Progenitor cell of endocrine pancreas (in vitro differentiated cells): ENCODE data around the gene ATL1. TPM values are rescaled to one million over a fixed set of nuclear protein-coding genes. Genes with fewer than 3 reads are reported as not detected.
A peak's percentile ranks its signal among the peaks of the same experiment; 100 is the strongest.

Source experiments
- DNase-seq: peaks from one replicate; pipeline ENCODE4 v3.0.0; 2021; ENCODE audit warnings: low spot score; ENCODE audit not compliant: unreplicated experiment
- H3K27ac Mint-ChIP-seq: 2 replicates; pipeline ENCODE4 v1.8.0; 2021; ENCODE audit warnings: mild to moderate bottlenecking, moderate library complexity, mixed read lengths
- H3K27me3 Mint-ChIP-seq: 2 replicates; pipeline ENCODE4 v1.8.0; 2021; ENCODE audit warnings: mixed read lengths
- H3K36me3 Mint-ChIP-seq: 2 replicates; pipeline ENCODE4 v1.8.0; 2022; ENCODE audit warnings: mixed read lengths; ENCODE audit not compliant: insufficient read depth
- H3K4me1 Mint-ChIP-seq: 2 replicates; pipeline ENCODE4 v1.8.0; 2021; ENCODE audit warnings: low read depth, mixed read lengths
- H3K4me3 Mint-ChIP-seq: 2 replicates; pipeline ENCODE4 v1.8.0; 2021; ENCODE audit warnings: low read depth, mild to moderate bottlenecking, moderate library complexity, mixed read lengths
- H3K9me3 Mint-ChIP-seq: 2 replicates; pipeline ENCODE4 v1.8.0; 2021; ENCODE audit warnings: low read depth, mixed read lengths
- total RNA-seq: library from RNA; stranded (reverse); gene quantifications from 2 replicates; pipeline ENCODE4 v1.2.1, GENCODE V29; 2021
- TF ChIP-seq, protein P1 (sequence below): fragments of 200-600 bp; sonication (generic); IDR thresholded peaks from one replicate; pipeline ENCODE4 v1.5.0; 2021; ENCODE audit warnings: antibody characterized with exemption, mild to moderate bottlenecking; ENCODE audit not compliant: unreplicated experiment

Gene ATL1
- total RNA-seq, 1 donor from 2014 or later = 6.8 TPM

GRCh38 chr14:50631408-50631821 is 71.5 kb downstream of the ATL1 start:
- no peak for DNase-seq
- Mint-ChIP-seq H3K9me3 (peaks cover 4% of the 10 kb centered on the region), H3K4me3 (no peak overlapping the region), H3K27me3 (no peaks in the 10 kb centered on the region), H3K4me1 (no peaks in the 10 kb centered on the region), H3K27ac (peak overlapping the region; percentile 47), H3K36me3 (peaks cover 7% of the 10 kb centered on the region)
- TF ChIP-seq, protein P1, sequence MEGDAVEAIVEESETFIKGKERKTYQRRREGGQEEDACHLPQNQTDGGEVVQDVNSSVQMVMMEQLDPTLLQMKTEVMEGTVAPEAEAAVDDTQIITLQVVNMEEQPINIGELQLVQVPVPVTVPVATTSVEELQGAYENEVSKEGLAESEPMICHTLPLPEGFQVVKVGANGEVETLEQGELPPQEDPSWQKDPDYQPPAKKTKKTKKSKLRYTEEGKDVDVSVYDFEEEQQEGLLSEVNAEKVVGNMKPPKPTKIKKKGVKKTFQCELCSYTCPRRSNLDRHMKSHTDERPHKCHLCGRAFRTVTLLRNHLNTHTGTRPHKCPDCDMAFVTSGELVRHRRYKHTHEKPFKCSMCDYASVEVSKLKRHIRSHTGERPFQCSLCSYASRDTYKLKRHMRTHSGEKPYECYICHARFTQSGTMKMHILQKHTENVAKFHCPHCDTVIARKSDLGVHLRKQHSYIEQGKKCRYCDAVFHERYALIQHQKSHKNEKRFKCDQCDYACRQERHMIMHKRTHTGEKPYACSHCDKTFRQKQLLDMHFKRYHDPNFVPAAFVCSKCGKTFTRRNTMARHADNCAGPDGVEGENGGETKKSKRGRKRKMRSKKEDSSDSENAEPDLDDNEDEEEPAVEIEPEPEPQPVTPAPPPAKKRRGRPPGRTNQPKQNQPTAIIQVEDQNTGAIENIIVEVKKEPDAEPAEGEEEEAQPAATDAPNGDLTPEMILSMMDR = no peak

GRCh38 chr14:50633954-50634353 is 74.0 kb downstream of the ATL1 start:
- H3K36me3 Mint-ChIP-seq = peaks cover 9% of the 10 kb centered on the region
- H3K27me3 Mint-ChIP-seq = no peaks in the 10 kb centered on the region
- TF ChIP-seq, protein P1 = no peak
- no peak overlapping the region for H3K4me3 Mint-ChIP-seq
- H3K9me3 Mint-ChIP-seq = peaks cover 4% of the 10 kb centered on the region
- H3K27ac Mint-ChIP-seq = no peak overlapping the region
- H3K4me1 Mint-ChIP-seq = no peaks in the 10 kb centered on the region
- DNase-seq = no peak

DNA sequence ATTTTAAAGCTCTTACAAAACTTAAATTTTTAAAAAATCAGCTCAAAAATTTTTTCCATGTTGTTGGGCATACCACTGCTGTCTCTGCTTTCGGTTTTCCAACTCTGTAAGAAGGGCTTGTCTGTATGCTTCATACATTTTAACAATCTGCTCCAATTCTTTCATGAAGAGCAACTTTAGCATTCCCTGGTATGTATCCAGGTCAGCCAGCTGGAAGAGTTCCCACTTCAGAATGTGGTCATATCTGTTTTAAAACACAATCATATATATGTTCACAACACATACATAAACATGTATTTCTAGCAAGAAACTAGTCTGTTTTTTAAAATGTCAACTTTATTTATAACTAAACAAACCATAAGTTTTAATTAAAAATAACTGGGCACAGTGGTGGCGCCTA is 75.2 kb downstream of the ATL1 start:
- no peaks in the 10 kb centered on the region for H3K4me1 Mint-ChIP-seq
- no peak overlapping the region for H3K4me3 Mint-ChIP-seq
- H3K36me3 Mint-ChIP-seq = peaks cover 12% of the 10 kb centered on the region
- no peak for DNase-seq
- H3K9me3 Mint-ChIP-seq = peaks cover 4% of the 10 kb centered on the region
- TF ChIP-seq, protein P1 = no peak
- H3K27ac Mint-ChIP-seq = no peak overlapping the region
- H3K27me3 Mint-ChIP-seq = no peaks in the 10 kb centered on the region

DNA sequence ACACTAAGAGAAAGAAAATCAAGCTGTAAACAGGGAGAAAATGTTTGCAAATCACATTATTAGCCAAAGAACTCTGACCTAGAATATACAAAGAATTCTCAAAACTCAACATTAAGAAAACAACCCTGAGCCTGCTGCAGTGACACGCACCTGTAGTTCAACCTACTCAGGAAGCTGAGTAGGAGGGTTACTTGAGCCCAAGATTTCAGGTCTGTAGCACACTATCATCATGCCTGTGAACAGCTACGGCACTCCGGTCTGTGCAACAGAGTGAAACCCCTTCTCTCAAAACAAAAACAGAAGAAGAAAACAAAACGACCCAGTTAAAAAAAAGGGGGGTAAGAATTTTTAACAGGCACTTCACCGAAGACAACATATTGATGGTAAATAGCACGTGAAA is 87.3 kb downstream of the ATL1 start:
- Mint-ChIP-seq H3K36me3 (peaks cover 4% of the 10 kb centered on the region), H3K27me3 (no peaks in the 10 kb centered on the region), H3K27ac (no peak overlapping the region), H3K4me3 (no peak overlapping the region), H3K4me1 (peaks cover 2% of the 10 kb centered on the region), H3K9me3 (no peaks in the 10 kb centered on the region)
- TF ChIP-seq, protein P1 = no peak
- DNase-seq = no peak

- Mint-ChIP-seq H3K4me3 (no peak overlapping the region), H3K36me3 (peaks cover 5% of the 10 kb centered on the region), H3K27ac (no peak overlapping the region), H3K9me3 (no peaks in the 10 kb centered on the region), H3K4me1 (peaks cover 2% of the 10 kb centered on the region), H3K27me3 (no peaks in the 10 kb centered on the region)
- no peak for DNase-seq
- TF ChIP-seq, protein P1 = no peak
These were observed 87.8 kb downstream of the ATL1 start for GRCh38 chr14:50647753-50648152.
